Gastrocnemius medialis (tissue), 4 donors: Measurements from ENCODE around the gene NOXO1.

ENCODE experiments used
- POLR2A ChIP-seq, 2 donors: fragments of 450-650 bp; IDR thresholded peaks; one replicate each; pipeline ENCODE4 v1.6.1; 2017; ENCODE audit warnings: antibody characterized with exemption in 2 of 2, mild to moderate bottlenecking in 2 of 2, moderate library complexity in 2 of 2
- TF ChIP-seq, protein P1 (sequence below), 5 experiments: fragments of 450-650 bp in 3 of 5; fragments of 200-600 bp in 2 of 5; sonication (generic) in 2 of 5; IDR thresholded peaks in 4 of 5; conservative IDR thresholded peaks in 1 of 5; 1 replicate in 4 of 5; 2 replicates in 1 of 5; pipeline ENCODE4 v1.5.1; 2016 to 2019; ENCODE audit warnings: antibody characterized with exemption in 5 of 5, mild to moderate bottlenecking in 3 of 5, moderate library complexity in 3 of 5

DNA sequence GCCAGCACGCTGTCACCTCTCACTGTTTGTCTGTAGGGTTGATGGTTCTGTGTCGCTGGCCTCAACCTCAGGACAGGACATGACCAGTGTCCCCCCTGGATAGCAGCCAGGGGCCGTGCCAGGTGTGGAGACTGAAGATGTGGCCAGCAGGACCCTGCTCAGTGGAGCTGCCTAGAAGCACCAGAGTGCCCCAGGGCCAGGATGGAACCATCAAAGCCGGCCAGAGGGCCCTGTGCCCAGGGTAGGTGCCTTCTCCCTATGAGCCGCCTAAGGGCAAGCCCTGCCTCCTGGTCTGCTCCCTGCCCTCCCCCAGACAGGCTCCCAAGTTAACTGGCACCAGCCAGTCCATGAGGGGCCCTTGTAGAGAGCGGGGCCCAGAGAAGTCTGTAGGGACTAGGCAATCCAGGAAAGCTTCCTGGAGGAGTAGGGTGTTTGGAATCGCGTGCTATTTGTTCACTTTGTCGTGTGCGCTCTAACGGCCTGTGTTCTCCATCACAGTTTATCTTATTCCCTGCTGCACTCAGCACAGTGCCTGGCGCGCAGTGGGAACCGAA, 22.5 kb downstream of the NOXO1 start:
- TF ChIP-seq, protein P1, sequence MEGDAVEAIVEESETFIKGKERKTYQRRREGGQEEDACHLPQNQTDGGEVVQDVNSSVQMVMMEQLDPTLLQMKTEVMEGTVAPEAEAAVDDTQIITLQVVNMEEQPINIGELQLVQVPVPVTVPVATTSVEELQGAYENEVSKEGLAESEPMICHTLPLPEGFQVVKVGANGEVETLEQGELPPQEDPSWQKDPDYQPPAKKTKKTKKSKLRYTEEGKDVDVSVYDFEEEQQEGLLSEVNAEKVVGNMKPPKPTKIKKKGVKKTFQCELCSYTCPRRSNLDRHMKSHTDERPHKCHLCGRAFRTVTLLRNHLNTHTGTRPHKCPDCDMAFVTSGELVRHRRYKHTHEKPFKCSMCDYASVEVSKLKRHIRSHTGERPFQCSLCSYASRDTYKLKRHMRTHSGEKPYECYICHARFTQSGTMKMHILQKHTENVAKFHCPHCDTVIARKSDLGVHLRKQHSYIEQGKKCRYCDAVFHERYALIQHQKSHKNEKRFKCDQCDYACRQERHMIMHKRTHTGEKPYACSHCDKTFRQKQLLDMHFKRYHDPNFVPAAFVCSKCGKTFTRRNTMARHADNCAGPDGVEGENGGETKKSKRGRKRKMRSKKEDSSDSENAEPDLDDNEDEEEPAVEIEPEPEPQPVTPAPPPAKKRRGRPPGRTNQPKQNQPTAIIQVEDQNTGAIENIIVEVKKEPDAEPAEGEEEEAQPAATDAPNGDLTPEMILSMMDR (IDR thresholded peaks at IDR 0.05 in 4 of 5, conservative IDR thresholded peaks at IDR 0.05 in 1 of 5), result no peak
- no peak for TF ChIP-seq POLR2A (IDR thresholded peaks at IDR 0.05)
